Gastroesophageal sphincter (tissue), 4 donors: ENCODE measurements around the gene AUTS2. TPM values are rescaled to one million over a fixed set of nuclear protein-coding genes. Genes with fewer than 3 reads are reported as not detected.

Experiments used
- ATAC-seq: fragments of 150-250 bp; one replicate; pipeline ENCODE4 v1.9.1; 2016; ENCODE audit warnings: mild to moderate bottlenecking, moderate library complexity
- H3K27ac ChIP-seq, 4 donors: fragments of 200-600 bp; sonication (generic) in 3 of 4; 1 replicate in 3 of 4; 2 replicates in 1 of 4; pipeline ENCODE4 v1.5.1; 2016 to 2019
- H3K27me3 ChIP-seq: fragments of 200-600 bp; sonication (generic); one replicate; pipeline ENCODE4 v1.5.1; 2019
- H3K36me3 ChIP-seq, 2 donors: fragments of 200-600 bp; sonication (generic); one replicate each; pipeline ENCODE4 v1.5.1; 2019; ENCODE audit warnings: control low read depth in 1 of 2
- H3K4me1 ChIP-seq, 3 donors: fragments of 200-600 bp; sonication (generic); 1 replicate in 2 of 3; 2 replicates in 1 of 3; pipeline ENCODE4 v1.5.1; 2016 to 2019; ENCODE audit warnings: control low read depth in 2 of 3
- H3K4me3 ChIP-seq, 2 donors: fragments of 200-600 bp; sonication (generic); one replicate each; pipeline ENCODE4 v1.5.1; 2019; ENCODE audit warnings: mild to moderate bottlenecking in 1 of 2, moderate library complexity in 1 of 2
- H3K9me3 ChIP-seq, 3 donors: fragments of 200-600 bp; sonication (generic); one replicate each; pipeline ENCODE4 v1.5.1; 2017 to 2019; ENCODE audit warnings: control low read depth in 2 of 3
- EP300 ChIP-seq: sonication (generic); formaldehyde crosslinking; IDR thresholded peaks from one replicate; pipeline ENCODE4 v1.6.1; 2017; ENCODE audit warnings: antibody characterized with exemption, mild to moderate bottlenecking
- POLR2A ChIP-seq, 2 donors: fragments of 450-650 bp; IDR thresholded peaks; one replicate each; pipeline ENCODE4 v1.6.1; 2017; ENCODE audit warnings: antibody characterized with exemption in 2 of 2, mild to moderate bottlenecking in 2 of 2, moderate library complexity in 1 of 2
- POLR2AphosphoS5 ChIP-seq: sonication (generic); formaldehyde crosslinking; IDR thresholded peaks from one replicate; pipeline ENCODE4 v1.6.1; 2017; ENCODE audit warnings: antibody characterized with exemption
- WGBS, 2 donors: methylation state at CpG; one replicate each; pipeline ENCODE4 v1.1.5; 2018; ENCODE audit warnings: low coverage in 1 of 2; 5-methylcytosine and 5-hydroxymethylcytosine counted together
- total RNA-seq, 4 donors: library from RNA; depleted of rRNA; stranded (reverse); fragments of >200 nt; gene quantifications; one replicate each; pipeline ENCODE4 v1.1.0, GENCODE V29; 2016
- TF ChIP-seq, protein P1 (sequence below), 4 experiments: fragments of 200-600 bp in 2 of 4; fragments of 450-650 bp in 2 of 4; sonication (generic) in 1 of 4; IDR thresholded peaks; one replicate each; pipeline ENCODE4 v1.5.1; 2017 to 2019; ENCODE audit warnings: antibody characterized with exemption in 4 of 4, mild to moderate bottlenecking in 2 of 4, moderate library complexity in 2 of 4

The AUTS2 gene
- total RNA-seq, 4 donors from 2014 or later: 12.2 to 48.7 (median 44.1) TPM

DNA sequence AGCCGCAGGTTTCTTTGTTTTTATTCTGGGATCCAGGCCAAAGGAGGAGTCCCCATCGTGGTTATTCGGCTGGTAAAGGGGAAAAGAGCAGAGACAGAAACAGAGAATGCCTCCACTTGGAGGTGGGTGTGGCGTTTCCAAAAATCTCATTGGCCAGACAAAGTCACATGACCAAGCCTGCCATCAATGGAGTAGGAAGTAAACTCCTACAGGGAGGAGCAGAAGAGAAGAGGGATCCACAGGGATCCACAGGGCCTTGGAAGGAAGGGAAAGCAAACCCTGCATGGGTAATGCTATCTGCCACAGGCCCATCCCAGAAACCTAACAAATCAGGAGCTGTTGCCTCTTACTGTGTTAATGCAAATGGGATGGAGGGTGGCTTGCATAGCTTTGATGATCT, 1107.9 kb downstream of the AUTS2 start:
- TF ChIP-seq, protein P1, sequence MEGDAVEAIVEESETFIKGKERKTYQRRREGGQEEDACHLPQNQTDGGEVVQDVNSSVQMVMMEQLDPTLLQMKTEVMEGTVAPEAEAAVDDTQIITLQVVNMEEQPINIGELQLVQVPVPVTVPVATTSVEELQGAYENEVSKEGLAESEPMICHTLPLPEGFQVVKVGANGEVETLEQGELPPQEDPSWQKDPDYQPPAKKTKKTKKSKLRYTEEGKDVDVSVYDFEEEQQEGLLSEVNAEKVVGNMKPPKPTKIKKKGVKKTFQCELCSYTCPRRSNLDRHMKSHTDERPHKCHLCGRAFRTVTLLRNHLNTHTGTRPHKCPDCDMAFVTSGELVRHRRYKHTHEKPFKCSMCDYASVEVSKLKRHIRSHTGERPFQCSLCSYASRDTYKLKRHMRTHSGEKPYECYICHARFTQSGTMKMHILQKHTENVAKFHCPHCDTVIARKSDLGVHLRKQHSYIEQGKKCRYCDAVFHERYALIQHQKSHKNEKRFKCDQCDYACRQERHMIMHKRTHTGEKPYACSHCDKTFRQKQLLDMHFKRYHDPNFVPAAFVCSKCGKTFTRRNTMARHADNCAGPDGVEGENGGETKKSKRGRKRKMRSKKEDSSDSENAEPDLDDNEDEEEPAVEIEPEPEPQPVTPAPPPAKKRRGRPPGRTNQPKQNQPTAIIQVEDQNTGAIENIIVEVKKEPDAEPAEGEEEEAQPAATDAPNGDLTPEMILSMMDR (IDR thresholded peaks at IDR 0.05): no peak
- TF ChIP-seq POLR2AphosphoS5 (no peak), EP300 (no peak), POLR2A (IDR thresholded peaks at IDR 0.05) (no peak)
- Histone ChIP-seq H3K36me3 (no peaks in the 10 kb centered on the region), H3K27ac (no peak overlapping the region), H3K27me3 (no peaks in the 10 kb centered on the region), H3K4me3 (no peak overlapping the region), H3K9me3 (no peaks in the 10 kb centered on the region), H3K4me1 (peaks cover 10 to 69% (median 13%) of the 10 kb centered on the region in 3 donors)
- 53 to 57% methylated on average over 1 to 2 of the region's 4 CpGs for WGBS, 2 donors
- no peak for ATAC-seq

DNA sequence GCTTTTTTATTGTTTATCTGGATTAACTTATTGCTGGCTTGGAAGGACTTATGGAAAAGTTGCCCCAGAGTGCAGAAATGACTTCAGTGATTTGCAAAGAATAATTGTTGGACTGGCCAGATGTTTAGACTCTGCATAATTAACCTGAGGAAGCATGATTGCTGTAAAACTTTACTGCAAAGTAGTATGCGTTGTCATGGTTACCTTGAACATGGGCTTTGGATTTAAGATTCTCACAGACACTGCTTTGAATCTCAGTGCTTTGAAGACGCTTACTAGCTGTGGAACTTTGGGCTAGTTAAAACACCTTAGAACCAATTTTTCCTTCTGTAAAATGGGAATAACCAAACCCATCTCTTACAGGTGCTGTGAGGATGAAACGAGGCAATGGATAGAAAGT, 1108.4 kb downstream of the AUTS2 start:
- no peak for TF ChIP-seq EP300
- TF ChIP-seq POLR2A (IDR thresholded peaks at IDR 0.05): no peak
- TF ChIP-seq, protein P1 (IDR thresholded peaks at IDR 0.05): no peak
- no peak for TF ChIP-seq POLR2AphosphoS5
- 79% methylated on average over 3 of the region's 3 CpGs for WGBS, 2 donors

GRCh38 chr7:70707823-70708243, 1109.6 kb downstream of the AUTS2 start:
- no peaks in the 10 kb centered on the region for H3K36me3 ChIP-seq
- H3K4me1 ChIP-seq: peaks cover 7 to 60% (median 10%) of the 10 kb centered on the region in 3 donors
- no peak for ATAC-seq
- TF ChIP-seq POLR2AphosphoS5 (no peak), POLR2A (IDR thresholded peaks at IDR 0.05) (no peak), EP300 (no peak)
- TF ChIP-seq, protein P1 (IDR thresholded peaks at IDR 0.05): no peak
- WGBS, 2 donors: 63 to 81% methylated on average over 2 to 6 of the region's 6 CpGs
- H3K4me3 ChIP-seq: no peak overlapping the region
- H3K27ac ChIP-seq: no peak overlapping the region
- no peaks in the 10 kb centered on the region for H3K27me3 ChIP-seq
- no peaks in the 10 kb centered on the region for H3K9me3 ChIP-seq

More for the DNA sequence above, 1108.4 kb downstream of the AUTS2 start:
- peaks cover 10 to 64% (median 12%) of the 10 kb centered on the region in 3 donors for H3K4me1 ChIP-seq
- no peak overlapping the region for H3K27ac ChIP-seq
- H3K36me3 ChIP-seq: no peaks in the 10 kb centered on the region
- ATAC-seq: no peak
- no peak overlapping the region for H3K4me3 ChIP-seq
- no peaks in the 10 kb centered on the region for H3K27me3 ChIP-seq
- no peaks in the 10 kb centered on the region for H3K9me3 ChIP-seq

DNA sequence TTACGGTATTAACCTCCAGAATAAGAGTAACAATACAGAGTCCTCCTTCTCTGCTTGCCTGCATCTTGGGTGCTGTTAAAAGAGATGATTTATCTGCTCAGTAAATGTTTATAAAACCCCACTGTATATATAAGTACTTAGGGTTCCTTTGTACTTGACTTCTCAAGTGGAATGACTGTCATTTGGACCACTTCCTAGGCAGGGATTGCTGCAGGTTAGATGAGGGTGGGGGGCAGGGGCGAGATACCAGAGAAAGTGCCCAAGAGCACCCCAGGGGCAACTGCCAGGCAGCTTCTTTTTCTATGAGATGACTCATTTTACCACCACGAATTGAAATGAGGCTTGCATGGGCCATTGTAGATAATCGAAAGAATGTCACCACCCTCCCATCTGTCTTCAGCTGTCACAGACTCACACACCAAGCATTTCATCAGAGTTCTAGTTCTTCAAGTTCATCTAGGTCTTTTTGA, 1111.8 kb downstream of the AUTS2 start:
- peaks cover 0 to 8% (median 0%) of the 10 kb centered on the region in 3 donors for H3K9me3 ChIP-seq
- no peak overlapping the region for H3K4me3 ChIP-seq
- H3K27me3 ChIP-seq: no peaks in the 10 kb centered on the region
- peaks cover 7 to 53% (median 10%) of the 10 kb centered on the region in 3 donors for H3K4me1 ChIP-seq
- no peak overlapping the region for H3K27ac ChIP-seq
- no peaks in the 10 kb centered on the region for H3K36me3 ChIP-seq
- WGBS, 2 donors: 27 to 33% methylated on average over 3 of the region's 4 CpGs
- ATAC-seq: no peak
- TF ChIP-seq, protein P1 (IDR thresholded peaks at IDR 0.05): no peak
- TF ChIP-seq POLR2A (IDR thresholded peaks at IDR 0.05): no peak
- no peak for TF ChIP-seq EP300
- TF ChIP-seq POLR2AphosphoS5: no peak

DNA sequence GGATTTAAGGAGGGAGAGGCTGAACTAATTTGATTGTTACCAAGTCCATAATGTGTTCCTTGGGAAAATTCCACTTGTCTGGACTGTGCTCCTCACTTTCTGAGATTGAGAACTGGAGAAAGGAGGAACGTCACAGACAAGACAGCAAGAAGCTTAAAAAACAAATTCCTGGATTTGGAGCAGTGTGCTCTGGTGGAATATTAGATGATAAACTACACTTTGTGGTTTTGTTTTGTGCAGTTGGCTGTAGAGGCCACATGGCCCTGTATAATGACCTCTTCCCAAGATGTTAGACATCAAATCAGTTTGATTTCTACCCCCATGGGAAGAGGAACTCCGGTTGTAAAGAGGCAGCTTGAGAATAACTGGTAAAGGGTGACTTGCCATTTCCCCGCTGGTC, 1112.4 kb downstream of the AUTS2 start:
- no peak for ATAC-seq
- Histone ChIP-seq H3K9me3 (peaks cover 0 to 8% (median 0%) of the 10 kb centered on the region in 3 donors), H3K4me3 (no peak overlapping the region), H3K27ac (no peak overlapping the region), H3K4me1 (peaks cover 7 to 47% (median 10%) of the 10 kb centered on the region in 3 donors), H3K27me3 (no peaks in the 10 kb centered on the region), H3K36me3 (no peaks in the 10 kb centered on the region)
- TF ChIP-seq POLR2A (IDR thresholded peaks at IDR 0.05): no peak
- no peak for TF ChIP-seq POLR2AphosphoS5
- TF ChIP-seq, protein P1 (IDR thresholded peaks at IDR 0.05): no peak
- TF ChIP-seq EP300: no peak
- 53 to 75% methylated on average over 2 to 3 of the region's 3 CpGs for WGBS, 2 donors
